ENCODE measurements around the gene ARHGEF11. TPM values are rescaled to one million over a fixed set of nuclear protein-coding genes. Genes with fewer than 3 reads are reported as not detected.

Gene ARHGEF11, protein sequence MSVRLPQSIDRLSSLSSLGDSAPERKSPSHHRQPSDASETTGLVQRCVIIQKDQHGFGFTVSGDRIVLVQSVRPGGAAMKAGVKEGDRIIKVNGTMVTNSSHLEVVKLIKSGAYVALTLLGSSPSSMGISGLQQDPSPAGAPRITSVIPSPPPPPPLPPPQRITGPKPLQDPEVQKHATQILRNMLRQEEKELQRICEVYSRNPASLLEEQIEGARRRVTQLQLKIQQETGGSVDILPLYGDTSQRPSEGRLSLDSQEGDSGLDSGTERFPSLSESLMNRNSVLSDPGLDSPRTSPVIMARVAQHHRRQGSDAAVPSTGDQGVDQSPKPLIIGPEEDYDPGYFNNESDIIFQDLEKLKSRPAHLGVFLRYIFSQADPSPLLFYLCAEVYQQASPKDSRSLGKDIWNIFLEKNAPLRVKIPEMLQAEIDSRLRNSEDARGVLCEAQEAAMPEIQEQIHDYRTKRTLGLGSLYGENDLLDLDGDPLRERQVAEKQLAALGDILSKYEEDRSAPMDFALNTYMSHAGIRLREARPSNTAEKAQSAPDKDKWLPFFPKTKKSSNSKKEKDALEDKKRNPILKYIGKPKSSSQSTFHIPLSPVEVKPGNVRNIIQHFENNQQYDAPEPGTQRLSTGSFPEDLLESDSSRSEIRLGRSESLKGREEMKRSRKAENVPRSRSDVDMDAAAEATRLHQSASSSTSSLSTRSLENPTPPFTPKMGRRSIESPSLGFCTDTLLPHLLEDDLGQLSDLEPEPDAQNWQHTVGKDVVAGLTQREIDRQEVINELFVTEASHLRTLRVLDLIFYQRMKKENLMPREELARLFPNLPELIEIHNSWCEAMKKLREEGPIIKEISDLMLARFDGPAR (N-terminal part only)
- total RNA-seq (10 to 100 TPM; 23.7 to 34.5 (median 28.4) TPM), polyA plus RNA-seq (10 to 100 TPM; 10.4 to 13.0 TPM)
- long read RNA-seq, donor 1, partial matches to known transcripts = 26 of 26 reads
- long read RNA-seq, donor 1, other reads (novel, unspliced or antisense) = 0 of 26 reads
- long read RNA-seq, donor 2, partial matches to known transcripts = 26 of 45 reads
- long read RNA-seq, donor 2, other reads (novel, unspliced or antisense) = 19 of 45 reads
- long read RNA-seq, donor 3, partial matches to known transcripts = 2 of 3 reads
- long read RNA-seq, donor 3, other reads (novel, unspliced or antisense) = 1 of 3 reads

- peak; percentile 95 to 99 (median 97) for ATAC-seq
- DNase-seq = peak; percentile 93 to 94
- Histone ChIP-seq H3K27ac (peak within 1 kb of the TSS; percentile 85 to 96 (median 91)), H3K36me3 (no peaks in the 10 kb centered on the region), H3K4me3 (peak within 1 kb of the TSS; percentile 23 to 72 (median 65)), H3K9me3 (no peaks in the 10 kb centered on the region), H3K27me3 (peaks cover 0 to 12% (median 0%) of the 10 kb centered on the region in 7 donors), H3K4me1 (peaks cover 9 to 50% (median 44%) of the 10 kb centered on the region in 9 donors)
- intact Hi-C loops (cut with DNase I) = no loop called here
- TF ChIP-seq, protein P1, sequence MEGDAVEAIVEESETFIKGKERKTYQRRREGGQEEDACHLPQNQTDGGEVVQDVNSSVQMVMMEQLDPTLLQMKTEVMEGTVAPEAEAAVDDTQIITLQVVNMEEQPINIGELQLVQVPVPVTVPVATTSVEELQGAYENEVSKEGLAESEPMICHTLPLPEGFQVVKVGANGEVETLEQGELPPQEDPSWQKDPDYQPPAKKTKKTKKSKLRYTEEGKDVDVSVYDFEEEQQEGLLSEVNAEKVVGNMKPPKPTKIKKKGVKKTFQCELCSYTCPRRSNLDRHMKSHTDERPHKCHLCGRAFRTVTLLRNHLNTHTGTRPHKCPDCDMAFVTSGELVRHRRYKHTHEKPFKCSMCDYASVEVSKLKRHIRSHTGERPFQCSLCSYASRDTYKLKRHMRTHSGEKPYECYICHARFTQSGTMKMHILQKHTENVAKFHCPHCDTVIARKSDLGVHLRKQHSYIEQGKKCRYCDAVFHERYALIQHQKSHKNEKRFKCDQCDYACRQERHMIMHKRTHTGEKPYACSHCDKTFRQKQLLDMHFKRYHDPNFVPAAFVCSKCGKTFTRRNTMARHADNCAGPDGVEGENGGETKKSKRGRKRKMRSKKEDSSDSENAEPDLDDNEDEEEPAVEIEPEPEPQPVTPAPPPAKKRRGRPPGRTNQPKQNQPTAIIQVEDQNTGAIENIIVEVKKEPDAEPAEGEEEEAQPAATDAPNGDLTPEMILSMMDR (IDR thresholded peaks at IDR 0.05) = no peak
- WGBS, 2 donors = 0% methylated on average over 112 to 118 of the region's 120 CpGs
Measured at GRCh38 chr1:157045250-157046218, at the start of gene ARHGEF11. ARHGEF11 (minus strand) TSS chr1:157045742; CDS start chr1:157044330, 1,412 bp downstream.

GRCh38 chr1:157095091-157095490, 49.5 kb upstream of the ARHGEF11 start:
- H3K4me3 ChIP-seq = no peak overlapping the region
- DNase-seq (no peak), ATAC-seq (no peak)
- peaks cover 0 to 17% (median 7%) of the 10 kb centered on the region in 9 donors for H3K4me1 ChIP-seq
- intact Hi-C loops (cut with DNase I) = loop anchor here in 1 of 10 donors (5.0 kb wide), 1 partner anchor 392 kb away; no protein-coding TSS in a partner anchor
- 63 to 66% methylated on average over 4 of the region's 4 CpGs for WGBS, 2 donors
- H3K27ac ChIP-seq = no peak overlapping the region
- H3K27me3 ChIP-seq = no peaks in the 10 kb centered on the region
- H3K36me3 ChIP-seq = no peaks in the 10 kb centered on the region
- H3K9me3 ChIP-seq = no peaks in the 10 kb centered on the region
- TF ChIP-seq, protein P1 (IDR thresholded peaks at IDR 0.05) = no peak

- 20 to 22% methylated on average over 8 of the region's 8 CpGs for WGBS, 2 donors
- H3K27me3 ChIP-seq = no peaks in the 10 kb centered on the region
- H3K4me3 ChIP-seq = no peak overlapping the region
- intact Hi-C loops (cut with DNase I) = loop anchor here in 1 of 10 donors (2.0 kb wide), 1 partner anchor 64 kb away; no protein-coding TSS in a partner anchor
- no peak overlapping the region for H3K27ac ChIP-seq
- H3K36me3 ChIP-seq = no peaks in the 10 kb centered on the region
- peak; percentile 28 to 75 (median 55) for ATAC-seq
- H3K4me1 ChIP-seq = peaks cover 0 to 19% (median 7%) of the 10 kb centered on the region in 9 donors
- TF ChIP-seq, protein P1 (IDR thresholded peaks at IDR 0.05) = no peak
- no peaks in the 10 kb centered on the region for H3K9me3 ChIP-seq
- peak; percentile 71 to 73 for DNase-seq
Measured at GRCh38 chr1:157092831-157093230, 47.3 kb upstream of the ARHGEF11 start.

Measured in heart right ventricle (tissue), 16 donors.